Stomach (tissue), 4 donors: ENCODE data around the gene SCARB2.

ENCODE experiments used
- CTCF ChIP-seq, 7 experiments: fragments of 450-650 bp in 4 of 7; fragments of 200-600 bp in 3 of 7; sonication (generic) in 3 of 7; IDR thresholded peaks; one replicate each; pipeline ENCODE4 v1.5.1; 2016 to 2019; ENCODE audit warnings: antibody characterized with exemption in 7 of 7, control low read depth in 2 of 7, mild to moderate bottlenecking in 1 of 7
- EP300 ChIP-seq: sonication (generic); formaldehyde crosslinking; IDR thresholded peaks from one replicate; pipeline ENCODE4 v1.6.1; 2017; ENCODE audit warnings: antibody characterized with exemption
- POLR2A ChIP-seq, 4 donors: fragments of 450-650 bp; IDR thresholded peaks; one replicate each; pipeline ENCODE4 v1.6.1; 2016; ENCODE audit warnings: antibody characterized with exemption in 4 of 4, control low read depth in 2 of 4, mild to moderate bottlenecking in 1 of 4, moderate library complexity in 1 of 4

GRCh38 chr4:76198411-76199237 is 15.0 kb downstream of the SCARB2 start:
- TF ChIP-seq CTCF (IDR thresholded peaks at IDR 0.05) (no peak), POLR2A (IDR thresholded peaks at IDR 0.05) (no peak), EP300 (no peak)
